ENCODE results near the gene PLEK2.
A peak's percentile ranks its signal among the peaks of the same experiment; 100 is the strongest.

Gene PLEK2

GRCh38 chr14:67365476-67365875 is 46.5 kb downstream of the PLEK2 start:
- Histone ChIP-seq H3K4me1 (ENCODE audit: control insufficient read depth, insufficient read depth, low read length) (peaks cover 10% of the 10 kb centered on the region), H3K27me3 (ENCODE audit: control insufficient read depth, insufficient read depth, low read length, poor library complexity, severe bottlenecking) (no peaks in the 10 kb centered on the region), H3K9me3 (ENCODE audit: control insufficient read depth, low read length) (no peaks in the 10 kb centered on the region), H3K27ac (ENCODE audit: insufficient read depth, low read depth, low read length, poor library complexity, severe bottlenecking) (no peak overlapping the region), H3K4me3 (ENCODE audit: insufficient read depth, low read depth, low read length) (no peak overlapping the region), H3K36me3 (ENCODE audit: control insufficient read depth, insufficient read depth, low read length) (peaks cover 34% of the 10 kb centered on the region)
- 92 to 97% methylated on average over 3 of the region's 4 CpGs for WGBS, 2 experiments

DNA sequence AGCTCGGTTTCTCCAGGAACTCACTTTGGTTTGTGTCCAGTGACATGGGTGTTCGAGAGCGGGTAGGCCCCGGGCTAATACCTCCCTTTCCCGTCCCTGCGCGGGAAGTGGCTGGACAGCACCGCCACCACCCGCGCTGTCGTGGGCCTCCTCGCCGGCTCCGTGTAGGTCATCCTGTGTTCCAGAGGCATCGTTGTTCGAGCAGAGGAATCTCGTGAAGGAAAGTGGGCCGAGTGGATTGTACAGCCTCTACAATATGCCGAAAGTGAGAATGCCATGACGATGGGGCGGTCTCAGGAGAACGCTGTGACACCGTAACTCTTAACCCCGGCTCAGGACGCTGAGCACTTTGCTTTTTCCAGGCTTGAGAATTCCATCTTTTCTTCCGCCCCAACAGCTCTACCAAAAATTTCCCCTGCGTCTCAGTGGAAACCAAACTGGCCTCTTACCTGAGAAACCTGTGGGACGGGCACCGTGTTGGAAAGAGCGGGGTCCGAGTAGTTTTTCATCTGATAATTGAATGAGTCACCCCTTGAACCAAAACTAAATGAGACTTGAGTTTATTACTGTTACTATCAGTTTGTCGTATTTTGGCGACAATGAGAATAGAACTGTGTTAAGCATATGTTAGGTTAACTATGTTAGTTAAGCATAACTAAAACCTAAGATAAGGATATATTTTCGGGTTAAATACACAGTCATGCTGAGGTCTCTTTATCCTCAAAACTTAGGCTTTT is 51.3 kb downstream of the PLEK2 start:
- H3K27ac ChIP-seq (ENCODE audit: insufficient read depth, low read depth, low read length, poor library complexity, severe bottlenecking) = peak overlapping the region; percentile 38
- no peaks in the 10 kb centered on the region for H3K27me3 ChIP-seq (ENCODE audit: control insufficient read depth, insufficient read depth, low read length, poor library complexity, severe bottlenecking)
- H3K36me3 ChIP-seq (ENCODE audit: control insufficient read depth, insufficient read depth, low read length) = peaks cover 5% of the 10 kb centered on the region
- peaks cover 22% of the 10 kb centered on the region for H3K4me1 ChIP-seq (ENCODE audit: control insufficient read depth, insufficient read depth, low read length)
- H3K4me3 ChIP-seq (ENCODE audit: insufficient read depth, low read depth, low read length) = peak overlapping the region; percentile 61
- WGBS, 2 experiments = 3 to 4% methylated on average over 33 to 34 of the region's 34 CpGs
- no peaks in the 10 kb centered on the region for H3K9me3 ChIP-seq (ENCODE audit: control insufficient read depth, low read length)

GRCh38 chr14:67359775-67360469 is 52.0 kb downstream of the PLEK2 start, which contains the start of the genes ATP6V1D and EIF2S1:
TSS of gene ATP6V1D (minus strand) at chr14:67359804. CDS start at chr14:67359698, 106 bp downstream.
TSS of gene EIF2S1 (plus strand) at chr14:67360328. CDS start at chr14:67364768, 4,440 bp downstream.
- 0 to 1% methylated on average over 47 of the region's 47 CpGs for WGBS, 2 experiments
- Histone ChIP-seq H3K27ac (ENCODE audit: insufficient read depth, low read depth, low read length, poor library complexity, severe bottlenecking) (peak within 1 kb of the TSS; percentile 81), H3K4me3 (ENCODE audit: insufficient read depth, low read depth, low read length) (peak within 1 kb of the TSS; percentile 61), H3K36me3 (ENCODE audit: control insufficient read depth, insufficient read depth, low read length) (no peaks in the 10 kb centered on the region), H3K27me3 (ENCODE audit: control insufficient read depth, insufficient read depth, low read length, poor library complexity, severe bottlenecking) (no peaks in the 10 kb centered on the region), H3K9me3 (ENCODE audit: control insufficient read depth, low read length) (no peaks in the 10 kb centered on the region), H3K4me1 (ENCODE audit: control insufficient read depth, insufficient read depth, low read length) (peaks cover 22% of the 10 kb centered on the region)

GRCh38 chr14:67358924-67359774 is 52.8 kb downstream of the PLEK2 start:
- no peaks in the 10 kb centered on the region for H3K9me3 ChIP-seq (ENCODE audit: control insufficient read depth, low read length)
- peaks cover 22% of the 10 kb centered on the region for H3K4me1 ChIP-seq (ENCODE audit: control insufficient read depth, insufficient read depth, low read length)
- 0 to 1% methylated on average over 38 of the region's 38 CpGs for WGBS, 2 experiments
- H3K27me3 ChIP-seq (ENCODE audit: control insufficient read depth, insufficient read depth, low read length, poor library complexity, severe bottlenecking) = no peaks in the 10 kb centered on the region
- no peaks in the 10 kb centered on the region for H3K36me3 ChIP-seq (ENCODE audit: control insufficient read depth, insufficient read depth, low read length)
- peak overlapping the region; percentile 9 for H3K27ac ChIP-seq (ENCODE audit: insufficient read depth, low read depth, low read length, poor library complexity, severe bottlenecking)
- H3K4me3 ChIP-seq (ENCODE audit: insufficient read depth, low read depth, low read length) = peak overlapping the region; percentile 61

- H3K4me3 ChIP-seq (ENCODE audit: insufficient read depth, low read depth, low read length) = peak overlapping the region; percentile 61
- no peaks in the 10 kb centered on the region for H3K9me3 ChIP-seq (ENCODE audit: control insufficient read depth, low read length)
- peaks cover 22% of the 10 kb centered on the region for H3K4me1 ChIP-seq (ENCODE audit: control insufficient read depth, insufficient read depth, low read length)
- WGBS, 2 experiments = 65 to 69% methylated on average over 9 of the region's 9 CpGs
- H3K27ac ChIP-seq (ENCODE audit: insufficient read depth, low read depth, low read length, poor library complexity, severe bottlenecking) = no peak overlapping the region
- no peaks in the 10 kb centered on the region for H3K36me3 ChIP-seq (ENCODE audit: control insufficient read depth, insufficient read depth, low read length)
- H3K27me3 ChIP-seq (ENCODE audit: control insufficient read depth, insufficient read depth, low read length, poor library complexity, severe bottlenecking) = no peaks in the 10 kb centered on the region
These were observed 54.0 kb downstream of the PLEK2 start for GRCh38 chr14:67357969-67358354.

DNA sequence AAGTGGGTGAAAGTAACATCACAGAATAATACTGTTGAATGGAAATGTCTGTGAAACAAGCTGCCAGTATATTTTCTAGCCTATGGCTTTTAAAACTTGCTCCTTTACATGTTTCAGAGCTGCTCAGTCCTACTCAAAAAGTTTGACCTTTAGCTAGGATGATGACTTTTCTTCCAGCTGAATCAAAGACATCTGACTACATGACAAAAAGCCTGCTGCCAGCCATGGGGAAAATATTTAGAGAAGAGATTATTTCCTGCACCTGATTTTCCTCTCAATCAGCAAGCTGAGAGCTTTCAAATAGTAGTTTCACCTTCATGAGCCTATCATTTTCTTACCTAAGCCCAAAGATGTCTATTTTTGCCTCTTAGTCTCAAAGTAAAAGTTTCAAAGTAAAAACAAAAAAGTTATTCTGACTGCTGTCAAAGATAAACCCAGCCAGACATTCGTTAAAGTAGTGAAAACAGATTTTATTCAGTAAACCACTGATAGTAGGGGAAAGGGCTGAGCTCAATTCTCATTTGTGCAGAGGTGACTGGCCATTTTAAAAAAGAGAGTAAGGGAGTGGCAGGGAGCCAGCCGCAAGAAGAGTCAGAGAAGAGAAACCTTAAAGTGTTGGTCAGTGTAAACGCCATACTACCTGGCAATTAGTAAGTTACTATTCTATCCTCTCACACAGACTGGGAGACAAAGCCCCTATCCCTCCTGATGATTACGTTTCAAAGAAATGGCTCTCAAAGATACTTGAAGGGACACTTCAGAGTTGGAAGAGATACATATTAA is 54.6 kb downstream of the PLEK2 start:
- no peaks in the 10 kb centered on the region for H3K27me3 ChIP-seq (ENCODE audit: control insufficient read depth, insufficient read depth, low read length, poor library complexity, severe bottlenecking)
- H3K4me1 ChIP-seq (ENCODE audit: control insufficient read depth, insufficient read depth, low read length) = peaks cover 22% of the 10 kb centered on the region
- H3K4me3 ChIP-seq (ENCODE audit: insufficient read depth, low read depth, low read length) = no peak overlapping the region
- 85 to 87% methylated on average over 3 to 4 of the region's 4 CpGs for WGBS, 2 experiments
- no peak overlapping the region for H3K27ac ChIP-seq (ENCODE audit: insufficient read depth, low read depth, low read length, poor library complexity, severe bottlenecking)
- H3K36me3 ChIP-seq (ENCODE audit: control insufficient read depth, insufficient read depth, low read length) = no peaks in the 10 kb centered on the region
- H3K9me3 ChIP-seq (ENCODE audit: control insufficient read depth, low read length) = no peaks in the 10 kb centered on the region

DNA sequence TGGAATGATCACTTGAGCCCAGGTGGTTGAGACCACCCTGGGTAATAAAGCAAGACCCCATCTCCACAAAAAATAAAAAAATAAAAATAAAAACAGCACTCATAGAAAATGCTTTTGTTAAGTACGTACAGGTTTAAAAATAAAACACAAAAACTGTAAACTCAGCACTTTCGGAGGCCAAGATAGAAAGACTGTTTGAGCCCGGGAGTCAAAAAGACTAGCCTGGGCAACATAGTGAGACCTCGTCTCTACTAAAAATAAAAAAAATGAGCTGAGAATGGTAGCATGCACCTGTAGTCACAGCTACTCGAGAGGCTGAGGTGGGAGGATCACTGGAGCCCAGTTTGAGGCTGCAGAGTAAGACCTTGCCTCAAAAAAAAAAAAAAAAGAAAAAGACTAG is 59.9 kb downstream of the PLEK2 start:
- Histone ChIP-seq H3K27ac (ENCODE audit: insufficient read depth, low read depth, low read length, poor library complexity, severe bottlenecking) (no peak overlapping the region), H3K36me3 (ENCODE audit: control insufficient read depth, insufficient read depth, low read length) (peaks cover 22% of the 10 kb centered on the region), H3K27me3 (ENCODE audit: control insufficient read depth, insufficient read depth, low read length, poor library complexity, severe bottlenecking) (no peaks in the 10 kb centered on the region), H3K4me3 (ENCODE audit: insufficient read depth, low read depth, low read length) (no peak overlapping the region), H3K4me1 (ENCODE audit: control insufficient read depth, insufficient read depth, low read length) (no peaks in the 10 kb centered on the region), H3K9me3 (ENCODE audit: control insufficient read depth, low read length) (no peaks in the 10 kb centered on the region)
- 92 to 96% methylated on average over 5 of the region's 5 CpGs for WGBS, 2 experiments

DNA sequence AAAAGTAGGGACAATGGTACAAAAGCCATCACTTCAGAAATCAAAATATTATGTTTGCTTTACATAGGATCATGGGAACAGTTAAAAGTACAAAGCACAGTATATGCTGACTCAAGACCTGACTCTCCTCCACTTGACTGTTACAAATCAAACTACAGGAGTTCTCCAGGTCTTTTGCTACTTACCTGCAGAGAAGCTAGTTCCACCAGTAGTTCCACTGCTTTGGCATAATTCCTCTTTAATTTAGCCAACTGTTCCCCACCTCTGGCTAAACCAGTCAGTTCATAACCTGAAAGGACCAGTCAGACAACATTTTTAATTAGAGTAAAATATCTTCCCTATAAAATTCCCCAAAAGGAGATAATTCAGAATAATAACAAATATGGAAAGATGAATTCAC is 66.4 kb downstream of the PLEK2 start:
- Histone ChIP-seq H3K4me3 (ENCODE audit: insufficient read depth, low read depth, low read length) (no peak overlapping the region), H3K36me3 (ENCODE audit: control insufficient read depth, insufficient read depth, low read length) (peaks cover 26% of the 10 kb centered on the region), H3K27me3 (ENCODE audit: control insufficient read depth, insufficient read depth, low read length, poor library complexity, severe bottlenecking) (no peaks in the 10 kb centered on the region), H3K4me1 (ENCODE audit: control insufficient read depth, insufficient read depth, low read length) (no peaks in the 10 kb centered on the region), H3K9me3 (ENCODE audit: control insufficient read depth, low read length) (no peaks in the 10 kb centered on the region), H3K27ac (ENCODE audit: insufficient read depth, low read depth, low read length, poor library complexity, severe bottlenecking) (no peak overlapping the region)

GRCh38 chr14:67343601-67344230 is 68.2 kb downstream of the PLEK2 start:
- Histone ChIP-seq H3K4me3 (ENCODE audit: insufficient read depth, low read depth, low read length) (no peak overlapping the region), H3K36me3 (ENCODE audit: control insufficient read depth, insufficient read depth, low read length) (peaks cover 17% of the 10 kb centered on the region), H3K4me1 (ENCODE audit: control insufficient read depth, insufficient read depth, low read length) (no peaks in the 10 kb centered on the region), H3K9me3 (ENCODE audit: control insufficient read depth, low read length) (peaks cover 3% of the 10 kb centered on the region), H3K27ac (ENCODE audit: insufficient read depth, low read depth, low read length, poor library complexity, severe bottlenecking) (no peak overlapping the region), H3K27me3 (ENCODE audit: control insufficient read depth, insufficient read depth, low read length, poor library complexity, severe bottlenecking) (no peaks in the 10 kb centered on the region)
- WGBS, 2 experiments = 89 to 97% methylated on average over 4 of the region's 4 CpGs

Measured in ectodermal cell (in vitro differentiated cells).